ENCODE measurements around the gene KIF6.

GRCh38 chr6:39617520-39617919 is 107.7 kb downstream of the KIF6 start:
- TF ChIP-seq ZNF664 (tag by site-specific recombination; IDR thresholded peaks at IDR 0.05) (no peak), MYNN (tag by site-specific recombination; IDR thresholded peaks at IDR 0.05; ENCODE audit: borderline replicate concordance) (no peak), ZNF335 (tag by site-specific recombination; conservative IDR thresholded peaks at IDR 0.05) (no peak)
- TF ChIP-seq, protein P1, sequence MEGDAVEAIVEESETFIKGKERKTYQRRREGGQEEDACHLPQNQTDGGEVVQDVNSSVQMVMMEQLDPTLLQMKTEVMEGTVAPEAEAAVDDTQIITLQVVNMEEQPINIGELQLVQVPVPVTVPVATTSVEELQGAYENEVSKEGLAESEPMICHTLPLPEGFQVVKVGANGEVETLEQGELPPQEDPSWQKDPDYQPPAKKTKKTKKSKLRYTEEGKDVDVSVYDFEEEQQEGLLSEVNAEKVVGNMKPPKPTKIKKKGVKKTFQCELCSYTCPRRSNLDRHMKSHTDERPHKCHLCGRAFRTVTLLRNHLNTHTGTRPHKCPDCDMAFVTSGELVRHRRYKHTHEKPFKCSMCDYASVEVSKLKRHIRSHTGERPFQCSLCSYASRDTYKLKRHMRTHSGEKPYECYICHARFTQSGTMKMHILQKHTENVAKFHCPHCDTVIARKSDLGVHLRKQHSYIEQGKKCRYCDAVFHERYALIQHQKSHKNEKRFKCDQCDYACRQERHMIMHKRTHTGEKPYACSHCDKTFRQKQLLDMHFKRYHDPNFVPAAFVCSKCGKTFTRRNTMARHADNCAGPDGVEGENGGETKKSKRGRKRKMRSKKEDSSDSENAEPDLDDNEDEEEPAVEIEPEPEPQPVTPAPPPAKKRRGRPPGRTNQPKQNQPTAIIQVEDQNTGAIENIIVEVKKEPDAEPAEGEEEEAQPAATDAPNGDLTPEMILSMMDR (tag by site-specific recombination; IDR thresholded peaks at IDR 0.05): no peak
